Peyer's patch (tissue), 4 donors: ENCODE measurements around the gene ATP12A. TPM values are rescaled to one million over a fixed set of nuclear protein-coding genes. Genes with fewer than 3 reads are reported as not detected.
A peak's percentile ranks its signal among the peaks of the same experiment; 100 is the strongest.

ENCODE experiments used
- DNase-seq, 3 donors: peaks; one replicate each; pipeline ENCODE4 v3.0.0-alpha.2; 2017 to 2019
- H3K27ac ChIP-seq, 4 donors: fragments of 200-600 bp; sonication (generic); one replicate each; pipeline ENCODE4 v1.5.1; 2016 to 2019
- H3K27me3 ChIP-seq, 2 donors: fragments of 200-600 bp; sonication (generic); one replicate each; pipeline ENCODE4 v1.5.1; 2019
- H3K36me3 ChIP-seq, 3 donors: fragments of 200-600 bp; sonication (generic); one replicate each; pipeline ENCODE4 v1.5.1; 2016 to 2019
- H3K4me1 ChIP-seq, 4 donors: fragments of 200-600 bp; sonication (generic); one replicate each; pipeline ENCODE4 v1.5.1; 2016 to 2019
- H3K4me3 ChIP-seq, 4 donors: fragments of 200-600 bp; sonication (generic); 1 replicate in 3 of 4; 2 replicates in 1 of 4; pipeline ENCODE4 v1.5.1; 2016 to 2019; ENCODE audit warnings: mild to moderate bottlenecking in 1 of 4
- H3K9me3 ChIP-seq, 4 donors: fragments of 200-600 bp; sonication (generic); one replicate each; pipeline ENCODE4 v1.5.1; 2016 to 2019; ENCODE audit warnings: mild to moderate bottlenecking in 1 of 4
- CTCF ChIP-seq, 6 experiments: fragments of 450-650 bp in 4 of 6; fragments of 200-600 bp in 2 of 6; sonication (generic) in 1 of 6; IDR thresholded peaks; one replicate each; pipeline ENCODE4 v1.5.1; 2017 to 2019; ENCODE audit warnings: antibody characterized with exemption in 6 of 6, mild to moderate bottlenecking in 3 of 6, moderate library complexity in 1 of 6
- POLR2A ChIP-seq, 2 donors: fragments of 450-650 bp; IDR thresholded peaks; one replicate each; pipeline ENCODE4 v1.5.1; 2017; ENCODE audit warnings: antibody characterized with exemption in 2 of 2, mild to moderate bottlenecking in 2 of 2, moderate library complexity in 2 of 2
- total RNA-seq, 4 donors: library from RNA; depleted of rRNA; stranded (reverse); fragments of >200 nt; gene quantifications; one replicate each; pipeline ENCODE4 v1.1.0, GENCODE V29; 2016

ATP12A gene
- total RNA-seq, 4 donors from 2014 or later = not detected

- peak in 1 of 3 donors; percentile 2 for DNase-seq
- Histone ChIP-seq H3K27me3 (no peaks in the 10 kb centered on the region), H3K4me3 (no peak overlapping the region), H3K4me1 (no peaks in the 10 kb centered on the region), H3K27ac (no peak overlapping the region), H3K9me3 (no peaks in the 10 kb centered on the region), H3K36me3 (no peaks in the 10 kb centered on the region)
- no peak for TF ChIP-seq POLR2A (IDR thresholded peaks at IDR 0.05)
- no peak for TF ChIP-seq CTCF (IDR thresholded peaks at IDR 0.05)
Observed at GRCh38 chr13:24737042-24737441, 56.8 kb downstream of the ATP12A start.

GRCh38 chr13:24738366-24738847, 58.2 kb downstream of the ATP12A start:
- Histone ChIP-seq H3K4me1 (no peaks in the 10 kb centered on the region), H3K27me3 (no peaks in the 10 kb centered on the region)
- no peak for TF ChIP-seq CTCF (IDR thresholded peaks at IDR 0.05)
- TF ChIP-seq POLR2A (IDR thresholded peaks at IDR 0.05) = no peak

GRCh38 chr13:24740014-24740890, 60.0 kb downstream of the ATP12A start:
- Histone ChIP-seq H3K4me1 (no peaks in the 10 kb centered on the region), H3K27me3 (no peaks in the 10 kb centered on the region), H3K27ac (no peak overlapping the region), H3K4me3 (no peak overlapping the region), H3K9me3 (no peaks in the 10 kb centered on the region), H3K36me3 (no peaks in the 10 kb centered on the region)
- TF ChIP-seq CTCF (IDR thresholded peaks at IDR 0.05) = no peak
- no peak for TF ChIP-seq POLR2A (IDR thresholded peaks at IDR 0.05)
- no peak for DNase-seq

More at GRCh38 chr13:24738366-24738847, 58.2 kb downstream of the ATP12A start:
- Histone ChIP-seq H3K36me3 (no peaks in the 10 kb centered on the region), H3K27ac (no peak overlapping the region), H3K9me3 (no peaks in the 10 kb centered on the region), H3K4me3 (no peak overlapping the region)
- DNase-seq = no peak

GRCh38 chr13:24741016-24741662, 60.9 kb downstream of the ATP12A start:
- Histone ChIP-seq H3K36me3 (no peaks in the 10 kb centered on the region), H3K9me3 (no peaks in the 10 kb centered on the region), H3K4me1 (peaks cover 0 to 5% (median 0%) of the 10 kb centered on the region in 4 donors), H3K4me3 (no peak overlapping the region), H3K27ac (no peak overlapping the region), H3K27me3 (no peaks in the 10 kb centered on the region)
- peak in 1 of 6 experiments; percentile 13 for TF ChIP-seq CTCF (IDR thresholded peaks at IDR 0.05)
- TF ChIP-seq POLR2A (IDR thresholded peaks at IDR 0.05) = no peak
- no peak for DNase-seq

GRCh38 chr13:24741791-24742190, 61.6 kb downstream of the ATP12A start:
- Histone ChIP-seq H3K9me3 (no peaks in the 10 kb centered on the region), H3K27ac (no peak overlapping the region), H3K36me3 (no peaks in the 10 kb centered on the region), H3K4me3 (no peak overlapping the region), H3K4me1 (peaks cover 0 to 11% (median 0%) of the 10 kb centered on the region in 4 donors), H3K27me3 (no peaks in the 10 kb centered on the region)
- no peak for DNase-seq
- TF ChIP-seq POLR2A (IDR thresholded peaks at IDR 0.05) (no peak), CTCF (IDR thresholded peaks at IDR 0.05) (no peak)
